Activated naive CD8-positive, alpha-beta T cell treated with anti-CD3 and anti-CD28 coated beads, Interleukin-2, amount 10 ng/mL, durations not matched to agents 7 days and 5 days (primary cell): ENCODE measurements around the gene RPS29. TPM values are rescaled to one million over a fixed set of nuclear protein-coding genes. Genes with fewer than 3 reads are reported as not detected.

Experiments
- total RNA-seq, 2 experiments: library from RNA; stranded (reverse); gene quantifications; one replicate each; pipeline ENCODE4 v1.2.3, GENCODE V29; 2021

RPS29 gene
- total RNA-seq, 2 experiments from 2014 or later: 1,762 to 1,786 TPM

Other genes starting within 250 kb of the RPS29 start
- 10 to 100 TPM; 43.7 to 44.3 TPM for gene LRR1, start 12.6 kb upstream of the RPS29 start, total RNA-seq
- gene RPL36AL, start 34.2 kb upstream of the RPS29 start, total RNA-seq: 100 to 1,000 TPM; 238 to 254 TPM
- 10 to 100 TPM; 54.6 to 55.0 TPM for gene MGAT2, start 34.4 kb upstream of the RPS29 start, total RNA-seq
- 1 to 10 TPM; 8.0 to 8.2 TPM for gene DNAAF2, start 48.9 kb upstream of the RPS29 start, total RNA-seq
- gene POLE2, start 101.8 kb upstream of the RPS29 start, total RNA-seq: 10 to 100 TPM; 24.0 to 25.5 TPM
- 1 to 10 TPM; 4.6 to 5.6 TPM for gene KLHDC1, start 106.7 kb upstream of the RPS29 start, total RNA-seq
- 10 to 100 TPM; 43.6 to 44.1 TPM for gene KLHDC2, start 181.8 kb upstream of the RPS29 start, total RNA-seq